ENCODE measurements around the gene TDRD9. TPM values are rescaled to one million over a fixed set of nuclear protein-coding genes. Genes with fewer than 3 reads are reported as not detected.
"Not testable (repeated sequence)": the region's sequence is repeated elsewhere in the genome, so short reads cannot be mapped to it uniquely, and the experiment has no call there.

Gene TDRD9
- polyA plus RNA-seq, 1 donor: 0.62 TPM

DNA sequence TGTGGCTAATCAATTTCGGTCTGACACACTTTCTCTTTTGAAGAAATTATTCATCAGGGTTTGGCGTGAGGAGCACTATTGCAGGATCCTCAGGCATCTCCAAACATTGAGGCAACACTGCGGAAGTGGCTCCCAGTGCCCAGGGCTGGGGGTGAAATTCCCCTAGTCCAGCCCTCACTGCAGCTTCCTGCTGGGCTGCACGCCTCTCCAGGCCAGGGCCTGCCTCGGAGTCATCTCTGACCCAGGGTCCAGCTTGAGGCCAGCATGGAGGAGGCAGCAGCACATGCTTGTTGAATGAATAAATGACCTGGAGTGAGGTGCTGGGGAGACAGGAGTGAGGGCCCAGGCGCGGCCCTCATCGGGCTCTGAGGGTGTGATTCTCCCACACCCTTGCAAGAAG is 36.0 kb upstream of the TDRD9 start:
- no peak for DNase-seq (ENCODE audit: low read depth)

DNA sequence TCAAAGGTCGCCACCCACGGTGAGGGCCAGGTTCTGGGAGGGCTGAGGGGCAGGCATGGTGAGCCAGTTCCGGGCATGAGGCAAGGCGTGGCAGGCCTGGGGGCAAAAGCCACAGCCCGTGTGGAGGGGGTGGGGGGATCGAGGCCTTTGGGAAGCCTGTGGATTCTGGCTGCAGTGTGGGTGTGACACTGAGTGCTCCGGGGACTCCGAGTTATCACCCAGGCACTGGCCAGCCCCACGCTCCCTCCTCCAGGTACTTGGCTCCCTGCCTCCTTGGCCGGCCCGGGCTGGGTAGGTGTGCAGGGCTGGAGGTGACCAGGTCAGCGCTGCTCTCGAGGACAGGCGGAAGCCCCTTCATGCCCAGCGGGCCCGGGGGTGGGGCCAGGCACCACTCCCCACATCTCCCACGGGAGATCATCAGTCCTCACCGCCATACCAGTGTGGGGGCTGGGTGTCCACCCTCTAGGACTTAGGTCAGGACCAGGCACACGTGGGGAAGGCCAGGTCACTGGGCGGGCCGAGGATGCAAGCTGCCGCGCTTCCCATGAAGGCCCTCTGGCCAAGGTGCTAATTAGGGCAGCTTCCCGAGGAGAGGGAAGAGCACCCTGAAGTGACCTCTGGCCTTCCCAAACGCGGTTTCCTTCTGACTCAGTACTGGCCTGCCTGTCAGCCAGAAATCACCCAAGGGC is 34.1 kb upstream of the TDRD9 start:
- no peak for DNase-seq (ENCODE audit: low read depth)

DNA sequence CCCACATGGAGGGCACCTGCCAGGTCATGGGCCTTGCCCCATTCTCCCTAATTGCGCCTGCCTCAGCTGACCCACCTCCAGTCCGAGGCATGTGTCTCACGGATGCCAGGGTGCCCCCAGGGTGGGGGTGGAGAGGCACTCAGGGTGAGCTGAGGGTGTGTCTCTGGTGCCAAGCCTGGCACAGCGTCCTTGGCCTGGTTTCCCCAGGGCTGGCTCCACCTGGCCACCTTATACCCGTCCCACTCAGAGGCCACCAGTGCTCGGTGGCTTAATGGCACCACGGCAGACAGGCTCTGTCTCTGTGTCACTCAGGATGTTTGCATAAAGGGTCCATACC is 33.6 kb upstream of the TDRD9 start:
- DNase-seq (ENCODE audit: low read depth): no peak

DNA sequence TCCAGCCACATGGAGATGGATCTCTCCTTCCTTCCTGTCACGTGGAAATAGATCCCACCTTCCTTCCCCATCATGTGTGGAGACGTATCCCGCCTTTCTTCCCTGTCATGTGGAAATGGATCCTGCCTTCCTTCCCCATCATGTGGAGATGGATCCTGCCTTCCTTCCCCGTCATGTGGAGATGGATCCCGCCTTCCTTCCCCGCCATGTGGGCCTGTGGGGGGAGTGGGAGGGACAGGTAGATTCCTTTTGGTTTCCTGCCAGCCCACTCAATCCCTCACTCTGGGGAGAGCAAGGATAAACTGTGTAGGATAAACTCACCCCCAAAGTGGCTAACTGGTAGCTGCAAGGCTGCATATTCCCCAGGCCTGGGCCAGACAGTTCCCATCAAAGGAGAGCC is 31.7 kb upstream of the TDRD9 start:
- no peak for DNase-seq (ENCODE audit: low read depth)

DNA sequence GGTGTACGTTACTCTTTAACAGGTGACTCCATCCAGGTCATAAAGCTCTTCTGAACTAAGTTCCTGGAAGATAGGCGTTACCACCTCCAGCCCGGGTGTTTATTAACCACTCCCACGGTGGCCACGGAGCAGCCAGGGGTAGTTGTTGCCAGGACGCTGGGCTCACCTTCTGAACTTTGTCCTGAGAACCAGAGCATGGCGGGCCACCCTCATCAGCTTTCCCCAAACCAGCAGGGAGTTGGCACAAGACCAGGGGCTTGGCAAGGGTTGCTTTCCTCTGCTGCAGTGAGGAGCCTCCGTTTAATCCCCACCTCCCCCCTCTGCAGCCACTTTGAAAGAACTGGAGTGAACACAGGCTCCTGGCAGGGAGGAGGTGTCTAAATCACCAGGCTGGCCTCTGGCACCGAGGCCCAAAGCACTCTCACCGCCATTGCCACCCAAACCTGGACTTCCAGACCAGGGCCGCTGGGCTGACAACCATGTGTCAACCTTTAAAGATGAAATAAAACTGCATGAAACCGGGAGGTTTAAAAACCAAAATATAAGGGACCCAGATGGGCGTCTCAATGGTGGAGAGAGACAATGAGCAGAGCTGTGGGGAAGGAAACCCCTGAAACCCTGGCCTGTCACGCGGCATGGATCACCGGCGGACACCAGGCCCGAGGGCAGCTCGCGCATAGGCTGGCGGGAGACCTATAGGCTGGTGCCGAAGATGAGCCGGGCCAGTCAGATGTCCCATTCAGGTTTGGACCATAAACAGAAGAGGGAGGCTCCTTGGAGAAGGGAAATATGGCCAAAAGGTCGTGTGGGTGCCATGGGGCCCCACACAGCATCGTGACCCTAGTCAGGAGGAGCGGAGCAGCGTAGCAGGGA is 30.9 kb upstream of the TDRD9 start:
- DNase-seq (ENCODE audit: low read depth): no peak

DNA sequence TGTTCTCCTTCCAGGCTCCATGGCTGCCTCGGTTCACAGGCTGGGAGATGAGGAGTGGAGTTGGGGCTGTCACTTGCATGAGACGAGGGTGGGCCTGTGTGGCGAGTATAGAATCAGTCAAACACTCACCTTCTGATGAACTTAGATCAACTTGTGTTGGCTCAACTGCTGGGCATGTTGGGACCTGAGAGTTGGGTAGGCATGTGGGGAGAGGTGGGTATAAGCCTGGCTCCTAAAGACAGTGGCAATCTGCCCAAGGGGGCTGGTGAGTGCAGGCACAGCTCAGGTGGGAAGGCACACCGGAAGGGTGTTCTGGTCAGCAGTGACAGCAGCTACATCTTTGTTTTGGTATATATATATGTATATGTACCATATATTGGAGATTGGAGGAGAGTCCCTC is 30.1 kb upstream of the TDRD9 start:
- DNase-seq (ENCODE audit: low read depth): no peak

DNA sequence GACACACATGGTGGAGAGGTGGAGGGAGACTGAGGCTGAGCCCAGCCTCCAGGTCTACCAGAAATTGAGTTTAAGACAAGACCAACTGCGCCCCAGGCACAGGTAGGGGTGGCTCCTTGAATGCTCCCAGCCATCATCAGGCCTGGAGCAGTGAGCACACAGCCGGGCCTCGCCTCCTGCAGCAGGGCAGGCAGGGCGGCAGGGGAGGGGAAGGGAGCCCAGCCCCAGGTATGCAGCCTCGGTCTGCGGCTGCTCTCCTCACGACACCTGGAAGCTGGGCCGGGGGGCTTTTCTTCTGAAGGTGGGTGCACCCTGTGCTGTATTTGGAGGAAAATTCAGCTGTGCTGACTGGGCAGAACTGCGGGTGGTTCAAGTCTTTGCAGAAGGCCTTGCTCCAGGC is 29.5 kb upstream of the TDRD9 start:
- no peak for DNase-seq (ENCODE audit: low read depth)

DNA sequence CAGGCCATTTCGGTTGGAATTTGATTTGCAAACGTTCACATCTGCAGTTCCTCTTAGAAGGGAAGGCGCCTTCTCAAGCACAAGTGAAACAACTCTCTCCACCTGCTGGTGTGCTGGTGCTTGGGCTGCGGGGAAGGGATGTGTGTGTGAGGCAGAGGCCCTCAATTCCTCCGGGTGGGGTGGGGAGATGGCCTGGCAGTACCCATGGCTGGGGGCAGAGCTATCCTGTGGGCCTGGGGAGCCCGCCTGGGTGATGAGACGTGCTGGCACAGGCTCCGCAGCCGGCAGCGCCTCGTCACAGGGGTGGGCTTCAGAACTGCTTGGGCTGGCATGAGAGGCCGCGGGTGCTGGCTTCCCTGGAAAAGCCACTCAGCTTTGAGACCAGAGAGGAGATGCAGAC is 28.9 kb upstream of the TDRD9 start:
- DNase-seq (ENCODE audit: low read depth): no peak

DNA sequence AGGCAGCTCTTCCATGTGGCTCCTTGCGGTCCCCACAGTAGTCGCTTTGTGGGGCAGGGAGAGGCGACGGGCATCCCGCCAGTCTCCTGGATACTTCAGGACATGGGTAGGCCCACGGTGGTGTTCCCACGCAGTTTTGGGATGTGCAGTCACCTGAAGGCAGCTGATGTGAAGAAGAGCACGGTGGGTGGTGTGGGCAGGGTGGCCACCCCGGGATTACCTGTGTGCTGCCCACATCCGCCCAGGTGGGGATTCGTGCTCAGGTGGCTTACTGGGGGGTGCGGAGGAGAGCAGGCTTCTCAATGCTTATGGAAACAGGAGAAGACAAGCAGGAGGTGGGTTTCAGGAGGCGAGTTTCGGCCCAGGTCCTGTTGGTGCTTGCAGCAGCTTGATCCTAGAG is 28.4 kb upstream of the TDRD9 start:
- no peak for DNase-seq (ENCODE audit: low read depth)

DNA sequence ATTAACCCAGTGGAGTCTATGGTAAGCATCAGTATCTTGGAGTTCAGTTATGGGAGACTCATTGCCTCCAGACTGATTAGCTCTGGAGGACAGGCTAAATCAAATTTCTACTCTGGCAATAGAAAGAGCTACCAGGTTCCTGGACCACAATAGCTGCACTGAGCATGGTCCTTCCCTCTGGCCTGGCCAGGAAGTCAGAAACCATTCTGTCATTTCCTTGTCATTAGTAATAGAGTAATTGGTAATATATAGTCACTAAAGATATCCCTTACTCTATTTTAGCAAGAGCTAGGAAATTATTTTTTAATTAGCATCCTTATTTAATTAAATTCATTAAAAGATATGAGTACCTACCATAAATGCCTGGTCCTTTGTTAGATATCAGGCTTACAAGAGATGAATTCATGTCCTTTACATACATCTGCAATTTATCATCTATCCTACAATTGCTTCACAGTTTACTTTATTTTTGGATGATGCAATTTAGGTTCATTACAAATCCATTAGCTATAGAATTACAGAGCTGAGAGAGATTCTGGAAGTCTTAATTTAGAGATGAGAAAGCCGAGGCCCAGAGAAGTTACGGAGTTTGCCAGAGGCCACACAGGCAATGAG is 23.7 kb upstream of the TDRD9 start:
- DNase-seq (ENCODE audit: low read depth): no peak

DNA sequence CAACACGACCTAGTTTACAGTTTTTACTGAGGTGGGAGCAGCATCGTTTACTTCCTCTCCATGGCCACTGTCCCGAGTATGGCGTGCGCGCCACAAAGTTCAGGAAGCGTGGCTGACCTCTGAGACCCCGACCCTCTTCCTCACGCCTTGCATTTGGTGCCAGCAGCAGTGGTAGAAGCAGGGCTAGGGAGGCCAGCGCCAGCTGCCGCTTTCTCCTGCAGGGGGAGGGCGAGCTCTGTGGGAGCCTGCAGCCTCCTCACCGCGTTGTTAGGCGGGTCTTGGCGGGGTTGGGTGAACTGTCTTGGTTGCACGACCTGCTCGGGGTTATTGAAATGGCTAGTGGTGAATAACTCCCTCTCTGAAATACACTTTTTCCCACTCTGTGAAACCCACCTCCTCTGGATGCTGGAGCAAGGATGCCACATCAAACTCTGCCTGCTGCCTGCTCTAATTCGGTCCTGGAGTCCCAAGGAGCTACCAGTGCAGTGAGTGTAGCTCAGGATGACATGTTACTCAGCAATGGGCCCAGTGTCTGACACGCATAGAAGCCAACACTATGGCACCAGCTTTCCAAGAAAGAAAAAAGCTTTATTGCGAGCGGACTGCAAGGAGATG is 22.3 kb upstream of the TDRD9 start:
- no peak for DNase-seq (ENCODE audit: low read depth)

DNA sequence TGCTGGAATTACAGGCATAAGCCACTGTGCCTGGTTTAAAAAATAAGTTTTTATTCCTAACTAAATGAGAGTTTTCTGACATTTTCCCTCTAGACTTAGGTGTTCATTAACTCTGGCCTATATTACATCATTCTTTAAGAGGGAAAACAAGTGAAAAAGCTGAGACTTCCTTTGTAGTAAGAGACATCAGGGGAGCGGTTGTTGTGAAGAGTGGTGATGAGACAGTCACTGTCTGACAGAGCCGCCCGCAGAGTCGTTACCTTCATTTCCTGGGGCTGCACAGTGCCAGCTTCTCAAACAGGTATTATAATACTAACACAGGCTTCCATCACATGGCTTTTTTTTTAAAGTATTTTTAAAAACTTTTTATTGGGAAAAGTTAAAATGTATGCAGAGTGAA is 19.7 kb upstream of the TDRD9 start:
- no peak for DNase-seq (ENCODE audit: low read depth)

DNA sequence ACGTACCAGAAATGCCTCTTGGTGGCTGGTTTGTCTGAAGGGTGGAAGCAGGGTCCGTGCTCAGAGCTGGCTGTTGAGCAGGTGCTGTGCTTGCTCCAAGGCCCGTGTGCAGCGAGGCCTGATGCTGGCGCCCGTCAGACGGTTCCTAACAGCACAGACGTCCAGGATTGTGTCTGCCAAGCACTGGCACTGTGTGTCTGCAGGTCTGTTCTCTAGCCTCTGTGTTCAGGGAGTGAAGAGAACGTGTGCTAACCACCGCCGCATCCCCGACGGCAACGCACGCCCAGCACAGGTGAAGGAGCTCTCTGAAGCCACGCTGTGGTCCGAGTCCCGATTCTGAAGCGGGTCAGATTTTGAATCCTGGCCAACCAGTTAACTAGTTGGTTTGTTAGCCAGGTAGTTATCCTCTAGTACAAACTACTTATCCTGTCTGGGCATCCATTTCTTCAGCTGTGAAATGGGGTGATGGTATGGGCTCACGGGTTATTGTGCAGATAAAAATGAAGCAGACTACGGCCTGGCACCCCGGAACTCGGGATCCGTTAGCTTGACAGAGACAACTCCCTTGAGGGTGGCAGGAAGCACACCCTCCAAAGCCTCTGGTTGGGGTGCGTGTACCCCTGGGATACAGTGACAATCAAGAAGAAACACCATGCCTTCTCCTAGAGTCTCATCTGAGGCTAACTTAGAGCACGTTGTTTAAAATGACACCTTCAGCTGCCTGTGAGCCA is 18.6 kb upstream of the TDRD9 start:
- DNase-seq (ENCODE audit: low read depth): no peak

DNA sequence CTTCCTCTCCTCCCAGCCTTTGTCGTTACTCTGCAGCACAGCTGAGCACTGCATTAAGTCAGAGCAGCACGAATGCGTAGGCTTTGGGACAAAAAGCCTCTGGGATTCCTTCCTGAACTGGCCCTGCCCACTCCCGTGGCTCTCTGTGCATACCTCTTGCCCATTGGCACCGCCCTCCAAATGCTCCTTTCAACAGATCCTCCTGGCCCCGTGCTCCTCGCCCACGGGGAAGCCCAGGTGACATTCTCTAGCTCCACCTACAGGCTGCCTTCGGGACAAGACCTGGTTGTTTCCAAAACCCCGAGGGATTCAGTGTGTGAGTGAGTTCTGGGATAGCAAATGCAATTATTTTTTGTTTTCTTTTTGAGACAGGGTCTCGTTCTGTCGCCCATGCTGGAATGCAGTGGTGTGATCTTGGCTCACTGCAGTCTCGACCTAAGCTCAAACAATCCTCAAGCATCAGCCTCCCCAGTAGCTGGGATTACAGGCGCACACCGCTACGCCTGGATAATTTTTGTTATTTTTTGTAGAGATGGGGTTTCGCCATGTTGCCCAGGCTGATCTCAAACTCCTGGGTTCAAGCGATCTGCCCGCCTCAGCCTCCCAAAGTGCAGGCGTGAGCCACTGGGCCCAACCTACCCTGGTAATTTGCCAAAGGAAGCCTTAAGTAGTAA is 17.9 kb upstream of the TDRD9 start:
- peak; percentile 25 for DNase-seq (ENCODE audit: low read depth)

DNA sequence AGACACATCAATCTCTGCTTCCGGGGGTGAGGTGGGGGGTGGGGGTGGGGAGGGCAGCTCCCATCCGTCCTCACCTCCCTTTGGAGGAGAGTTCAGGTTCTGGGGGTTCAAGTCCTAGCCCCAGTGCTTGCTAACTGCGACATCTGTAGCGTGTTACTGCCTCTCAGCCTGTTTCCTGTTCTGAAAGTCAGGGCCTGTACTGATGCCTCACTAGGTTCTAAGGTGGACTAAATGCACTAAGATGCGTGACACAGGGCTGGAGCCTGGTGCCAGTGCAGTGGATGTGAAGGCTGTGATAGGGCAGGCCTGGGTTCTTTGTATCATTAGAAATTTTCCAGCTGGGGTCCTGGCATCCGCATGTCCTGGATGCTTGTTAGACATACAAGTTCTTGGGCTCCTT is 17.3 kb upstream of the TDRD9 start:
- DNase-seq (ENCODE audit: low read depth): no peak

DNA sequence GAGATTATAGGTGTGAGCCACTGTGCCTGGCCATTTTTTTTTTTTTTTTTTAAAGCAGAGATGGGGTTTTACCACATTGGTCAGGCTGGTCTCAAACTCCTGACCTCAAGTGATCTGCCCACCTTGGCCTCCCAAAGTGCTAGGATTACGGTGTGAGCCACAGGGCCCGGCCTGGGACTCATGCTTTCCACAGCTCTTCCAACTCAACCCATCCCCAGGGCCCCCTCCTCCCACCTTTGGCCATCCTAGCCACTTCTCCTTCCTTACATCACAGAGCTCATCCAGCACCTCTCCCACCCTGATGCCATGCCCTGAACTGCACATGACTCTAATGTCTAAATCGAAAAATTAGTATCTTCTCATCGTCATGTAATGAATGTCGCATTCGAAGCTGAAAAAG is 12.6 kb upstream of the TDRD9 start:
- DNase-seq (ENCODE audit: low read depth): no peak

DNA sequence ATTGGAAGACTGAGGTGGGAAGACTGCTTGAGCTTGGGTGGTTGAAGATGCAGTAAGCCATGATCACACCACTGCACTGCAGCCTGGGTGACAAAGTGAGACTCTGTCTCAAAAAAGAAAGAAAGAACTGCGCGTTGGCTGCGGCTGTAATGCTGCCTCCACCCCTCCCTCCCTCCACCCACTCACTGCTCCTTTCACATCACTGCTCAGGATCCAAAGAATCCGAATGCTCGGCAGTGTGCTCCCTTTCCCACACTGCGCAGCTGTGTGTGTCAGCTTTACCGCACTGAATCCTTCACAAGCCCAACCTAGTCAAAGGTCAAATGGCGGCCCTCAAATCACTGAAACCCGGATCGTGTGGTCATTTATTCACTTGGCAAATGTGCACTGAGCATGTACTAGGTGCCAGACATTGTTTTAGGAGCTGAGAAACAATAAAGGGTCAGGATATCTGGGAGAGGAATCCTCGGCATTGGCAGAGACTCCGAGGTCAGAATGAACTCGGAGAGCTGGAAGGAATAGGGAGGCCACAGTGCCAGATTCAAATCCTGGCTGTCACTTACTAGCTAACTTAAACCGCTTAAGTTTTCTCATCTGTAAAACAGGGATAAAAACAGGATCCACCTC is 11.5 kb upstream of the TDRD9 start:
- no peak for DNase-seq (ENCODE audit: low read depth)

DNA sequence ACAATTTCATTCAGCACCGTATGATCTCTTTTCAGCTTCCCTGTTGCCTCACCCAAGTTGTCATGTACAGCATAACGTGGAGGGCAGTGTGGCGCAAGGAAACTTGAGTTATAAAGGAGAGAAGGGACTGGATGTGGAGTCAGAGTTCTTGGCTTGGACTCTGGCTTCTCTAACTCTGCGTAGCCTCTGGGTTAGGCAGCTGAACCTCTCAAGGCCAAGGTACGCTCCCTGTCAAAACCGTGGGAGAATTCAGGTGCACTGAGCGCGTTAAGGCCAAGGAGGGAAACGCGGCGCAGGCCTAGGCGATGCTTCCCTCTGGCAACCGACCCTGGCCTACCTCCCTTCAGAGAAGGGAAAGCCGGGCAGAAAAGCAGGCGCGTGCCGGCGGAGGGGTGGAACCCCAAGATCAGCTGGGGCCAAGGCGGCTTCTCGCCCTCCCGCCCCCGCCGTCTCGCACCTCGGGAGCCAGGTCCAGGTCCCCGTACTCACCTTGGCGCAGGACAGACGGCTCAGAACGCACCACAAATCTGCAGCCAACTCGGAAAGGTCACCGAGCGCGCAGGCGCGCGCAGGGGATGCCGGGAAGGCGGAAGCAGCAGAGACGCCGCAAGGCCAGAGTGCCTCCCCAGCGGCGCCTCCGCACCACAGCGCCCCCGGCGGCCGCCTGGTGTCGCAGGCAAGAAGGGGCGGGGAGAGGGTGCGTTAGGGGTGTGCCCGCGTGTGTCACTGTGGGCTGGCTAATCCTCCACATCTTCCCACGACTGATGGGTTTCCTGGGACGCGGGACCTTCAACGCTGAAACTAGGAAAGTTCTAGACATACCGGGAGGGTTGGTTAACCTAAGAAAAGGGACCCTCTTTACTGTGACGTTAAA is 7.0 kb upstream of the TDRD9 start:
- DNase-seq (ENCODE audit: low read depth): peak; percentile 89

DNA sequence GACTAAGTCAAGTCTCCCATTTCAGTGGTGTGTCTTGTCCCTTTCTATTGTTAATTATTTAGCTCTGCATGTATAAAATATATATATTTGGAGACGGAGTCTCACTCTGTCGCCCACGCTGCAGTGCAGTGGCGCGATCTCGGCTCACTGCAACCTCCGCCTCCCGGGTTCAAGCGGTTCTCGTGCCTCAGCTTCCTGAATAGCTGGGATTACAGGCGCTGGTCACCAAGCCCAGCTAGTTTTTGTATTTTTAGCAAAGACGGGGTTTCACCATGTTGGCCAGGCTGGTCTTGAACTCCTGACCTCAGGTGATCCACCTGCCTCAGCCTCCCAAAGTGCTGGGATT is 6.4 kb upstream of the TDRD9 start:
- not testable (repeated sequence) for DNase-seq (ENCODE audit: low read depth)

DNA sequence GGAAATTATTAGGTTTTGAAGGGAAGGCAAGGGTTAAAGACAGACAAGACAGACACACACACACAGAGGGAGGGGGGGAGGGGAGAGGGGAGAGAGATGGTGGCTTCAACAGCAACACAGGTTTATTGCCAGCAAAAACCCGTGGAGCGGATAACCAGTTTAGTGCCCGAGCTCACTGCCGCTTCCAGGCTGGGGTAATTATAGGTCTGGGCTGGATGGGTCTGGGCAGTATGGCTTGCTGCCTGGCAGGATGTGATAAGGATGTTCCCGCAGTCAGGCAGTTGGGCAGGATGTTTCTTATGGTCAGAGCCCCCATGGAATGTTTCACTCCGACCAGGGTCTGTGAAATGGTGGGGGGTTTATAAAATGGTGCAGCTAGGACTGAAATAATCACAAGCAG is 4.4 kb upstream of the TDRD9 start:
- DNase-seq (ENCODE audit: low read depth): no peak

Data from forelimb muscle (tissue), 1 donor.